H9 (cell line): ENCODE results near the gene PPP2R5B. TPM values are rescaled to one million over a fixed set of nuclear protein-coding genes. Genes with fewer than 3 reads are reported as not detected.

Experiments used
- DNase-seq: peaks from one replicate; pipeline ENCODE4 v3.0.0-alpha.2; 2017
- H2AFZ ChIP-seq: one replicate; pipeline ENCODE4 v1.6.1; 2013; ENCODE audit warnings: mild to moderate bottlenecking, low read length, control low read depth, moderate library complexity
- H2AK5ac ChIP-seq: 2 replicates; pipeline ENCODE4 v1.6.1; 2013; ENCODE audit warnings: low read length, control low read depth, mixed read lengths; ENCODE audit not compliant: insufficient read length
- H2BK120ac ChIP-seq: one replicate; pipeline ENCODE4 v1.6.1; 2013; ENCODE audit warnings: low read depth, mild to moderate bottlenecking, low read length, control low read depth, inconsistent platforms; ENCODE audit not compliant: poor library complexity, severe bottlenecking
- H2BK12ac ChIP-seq: 2 replicates; pipeline ENCODE4 v1.6.1; 2013; ENCODE audit warnings: low read length, control low read depth, mixed read lengths, low read depth; ENCODE audit not compliant: insufficient read length
- H2BK15ac ChIP-seq: 2 replicates; pipeline ENCODE4 v1.6.1; 2013; ENCODE audit warnings: low read depth, low read length, control low read depth
- H2BK20ac ChIP-seq: one replicate; pipeline ENCODE4 v1.6.1; 2013; ENCODE audit warnings: low read depth, mild to moderate bottlenecking, low read length, control low read depth, inconsistent platforms; ENCODE audit not compliant: poor library complexity, severe bottlenecking
- H2BK5ac ChIP-seq: 2 replicates; pipeline ENCODE4 v1.6.1; 2013; ENCODE audit warnings: low read length, control low read depth, mixed read lengths; ENCODE audit not compliant: insufficient read length
- H3K14ac ChIP-seq: 2 replicates; pipeline ENCODE4 v1.6.1; 2013; ENCODE audit warnings: low read length, control low read depth; ENCODE audit not compliant: insufficient read depth
- H3K18ac ChIP-seq: 2 replicates; pipeline ENCODE4 v1.6.1; 2013; ENCODE audit warnings: low read depth, mild to moderate bottlenecking, mixed read lengths, low read length, control low read depth; ENCODE audit not compliant: insufficient read length
- H3K23ac ChIP-seq: 2 replicates; pipeline ENCODE4 v1.6.1; 2013; ENCODE audit warnings: low read length, control low read depth, mixed read lengths, low read depth; ENCODE audit not compliant: insufficient read length
- H3K23me2 ChIP-seq: 2 replicates; pipeline ENCODE4 v1.6.1; 2013; ENCODE audit warnings: low read depth, mild to moderate bottlenecking, mixed read lengths, low read length, control low read depth; ENCODE audit not compliant: insufficient read length, poor library complexity, severe bottlenecking
- H3K27ac ChIP-seq: 2 replicates; pipeline ENCODE4 v1.5.1; 2013; ENCODE audit warnings: low read length, control low read depth, mixed read lengths, low read depth; ENCODE audit not compliant: insufficient read length
- H3K27me3 ChIP-seq: 2 replicates; pipeline ENCODE4 v1.6.1; 2013; ENCODE audit warnings: low read length, control low read depth, inconsistent platforms; ENCODE audit not compliant: insufficient read depth
- H3K4ac ChIP-seq: 2 replicates; pipeline ENCODE4 v1.6.1; 2013; ENCODE audit warnings: low read depth, mild to moderate bottlenecking, control low read depth, inconsistent platforms, low read length, moderate library complexity
- H3K4me1 ChIP-seq: 2 replicates; pipeline ENCODE4 v1.6.1; 2013; ENCODE audit warnings: low read length, control low read depth, inconsistent platforms; ENCODE audit not compliant: insufficient read depth
- H3K4me2 ChIP-seq: 2 replicates; pipeline ENCODE4 v1.6.1; 2013; ENCODE audit warnings: low read length, control low read depth, mixed read lengths; ENCODE audit not compliant: insufficient read length, insufficient read depth
- H3K56ac ChIP-seq: 2 replicates; pipeline ENCODE4 v1.6.1; 2013; ENCODE audit warnings: low read depth, mild to moderate bottlenecking, mixed read lengths, low read length, control low read depth; ENCODE audit not compliant: insufficient read length
- H3K79me1 ChIP-seq: 2 replicates; pipeline ENCODE4 v1.6.1; 2013; ENCODE audit warnings: low read depth, mild to moderate bottlenecking, moderate library complexity, low read length, control low read depth, inconsistent platforms; ENCODE audit not compliant: insufficient read depth, poor library complexity, severe bottlenecking
- H3K79me2 ChIP-seq: 2 replicates; pipeline ENCODE4 v1.6.1; 2013; ENCODE audit warnings: low read length, control low read depth, inconsistent platforms; ENCODE audit not compliant: insufficient read depth
- H3K9ac ChIP-seq: 2 replicates; pipeline ENCODE4 v1.6.1; 2013; ENCODE audit warnings: low read length, control low read depth, mixed read lengths; ENCODE audit not compliant: insufficient read length; ENCODE audit errors: extremely low read depth
- H3K9me3 ChIP-seq: one replicate; pipeline ENCODE4 v1.6.1; 2013; ENCODE audit warnings: low read depth, low read length, inconsistent platforms; ENCODE audit not compliant: control insufficient read depth
- H3T11ph ChIP-seq: one replicate; pipeline ENCODE4 v1.6.1; 2013; ENCODE audit warnings: mild to moderate bottlenecking, low read length, control low read depth, inconsistent platforms
- H4K20me1 ChIP-seq: one replicate; pipeline ENCODE4 v1.6.1; 2013; ENCODE audit not compliant: control insufficient read depth, insufficient read length, insufficient read depth
- H4K5ac ChIP-seq: 2 replicates; pipeline ENCODE4 v1.6.1; 2013; ENCODE audit warnings: low read depth, mild to moderate bottlenecking, mixed read lengths, low read length, control low read depth; ENCODE audit not compliant: insufficient read length
- H4K8ac ChIP-seq: replicated peaks from 2 replicates; pipeline ENCODE4 v1.6.1; 2013; ENCODE audit warnings: low read length, control low read depth, mixed read lengths, low read depth; ENCODE audit not compliant: insufficient read length
- H4K91ac ChIP-seq: 2 replicates; pipeline ENCODE4 v1.6.1; 2013; ENCODE audit warnings: low read depth, mild to moderate bottlenecking, moderate library complexity, mixed read lengths, low read length, control low read depth; ENCODE audit not compliant: insufficient read length
- H3K27ac Mint-ChIP-seq, 3 experiments: 2 replicates in 2 of 3; 3 replicates in 1 of 3; pipeline ENCODE4 v1.8.0; 2020 to 2021; ENCODE audit warnings: mixed read lengths in 3 of 3, mild to moderate bottlenecking in 1 of 3, moderate library complexity in 1 of 3
- H3K27me3 Mint-ChIP-seq: 2 replicates; pipeline ENCODE4 v1.8.0; 2021; ENCODE audit warnings: low read depth, mild to moderate bottlenecking, moderate library complexity, mixed read lengths
- H3K36me3 Mint-ChIP-seq, 3 experiments: 2 replicates in 2 of 3; 3 replicates in 1 of 3; pipeline ENCODE4 v1.8.0; 2020 to 2021; ENCODE audit warnings: low read depth in 3 of 3, mixed read lengths in 3 of 3; ENCODE audit not compliant: insufficient read depth in 1 of 3
- H3K4me1 Mint-ChIP-seq, 2 experiments: 2 replicates each; pipeline ENCODE4 v1.8.0; 2020; ENCODE audit warnings: mixed read lengths in 2 of 2
- H3K4me3 Mint-ChIP-seq, 2 experiments: 2 replicates in 1 of 2; 3 replicates in 1 of 2; pipeline ENCODE4 v1.8.0; 2020 to 2021; ENCODE audit warnings: mild to moderate bottlenecking in 2 of 2, mixed read lengths in 2 of 2, moderate library complexity in 1 of 2
- H3K9me3 Mint-ChIP-seq, 2 experiments: 2 replicates in 1 of 2; 3 replicates in 1 of 2; pipeline ENCODE4 v1.8.0; 2020; ENCODE audit warnings: mild to moderate bottlenecking in 2 of 2, mixed read lengths in 2 of 2, moderate library complexity in 1 of 2
- CTCF ChIP-seq: fragments of 200-600 bp; sonication (generic); conservative IDR thresholded peaks from 3 replicates; pipeline ENCODE4 v1.8.0; 2021; ENCODE audit warnings: antibody characterized with exemption, mild to moderate bottlenecking
- WGBS: extraction: QIAGEN DNeasy Blood & Tissue Kit; methylation state at CpG from one replicate; pipeline ENCODE4 v1.1.7; 2013; ENCODE audit warnings: missing lambda C conversion rate, low lambda C conversion rate, mixed read lengths; ENCODE audit not compliant: insufficient read length; ENCODE audit errors: extremely low coverage; 5-methylcytosine and 5-hydroxymethylcytosine counted together
- total RNA-seq: library from RNA; stranded (reverse); gene quantifications from 2 replicates; pipeline ENCODE4 v1.2.1, GENCODE V29; 2021

The PPP2R5B gene
- total RNA-seq, 1 experiment from 2014 or later: 6.3 TPM

- Histone ChIP-seq H3K23ac (no peak overlapping the region), H3K4me2 (no peak overlapping the region), H2BK120ac (no peak overlapping the region), H2BK12ac (no peak overlapping the region), H3T11ph (no peak overlapping the region), H2AK5ac (no peak overlapping the region), H2BK15ac (no peak overlapping the region), H3K18ac (no peak overlapping the region), H3K9ac (no peak overlapping the region), H2BK20ac (no peak overlapping the region), H3K27me3 (no peaks in the 10 kb centered on the region), H4K5ac (no peak overlapping the region), H3K79me1 (no peaks in the 10 kb centered on the region), H3K56ac (no peak overlapping the region), H2AFZ (no peak overlapping the region), H3K79me2 (no peaks in the 10 kb centered on the region), H4K8ac (no peak overlapping the region), H3K23me2 (peaks cover 4% of the 10 kb centered on the region), H3K27ac (no peak overlapping the region), H3K4ac (no peak overlapping the region), H3K4me1 (no peaks in the 10 kb centered on the region), H3K9me3 (no peaks in the 10 kb centered on the region), H4K91ac (no peak overlapping the region), H2BK5ac (no peak overlapping the region), H3K14ac (no peak overlapping the region; the same call in 1 of the 2 replicates), H4K20me1 (peaks cover 4% of the 10 kb centered on the region)
- Mint-ChIP-seq H3K9me3 (no peaks in the 10 kb centered on the region; a peak in 1 of 5 replicates), H3K27me3 (no peaks in the 10 kb centered on the region), H3K4me3 (0 out of 5 replicates have a peak overlapping the region, but pooled peaks of 1 of the 2 experiments have one; percentile 15), H3K27ac (peak overlapping the region in 1 of 3 experiments; percentile 85; a peak in 2 of 7 replicates), H3K4me1 (peaks cover 9 to 23% of the 10 kb centered on the region in 2 experiments), H3K36me3 (peaks cover 0 to 6% (median 0%) of the 10 kb centered on the region in 3 experiments; a peak in 3 of 7 replicates)
- DNase-seq: no peak
- no peak for TF ChIP-seq CTCF
- WGBS: no CpG with 5 or more reads among the region's 11 CpGs
These were observed 32.1 kb upstream of the PPP2R5B start for GRCh38 chr11:64892411-64892831.
